Dendritic cell treated with granulocyte-macrophage colony-stimulating factor and Interleukin-4, amounts not matched to agents 40 ng/mL and 50 ng/mL, for 4 days (primary cell): ENCODE data around the gene UQCRC2.

Experiments used
- H3K27ac Mint-ChIP-seq: one replicate; pipeline ENCODE4 v1.8.0; 2022; ENCODE audit warnings: mild to moderate bottlenecking, mixed read lengths
- H3K27me3 Mint-ChIP-seq: one replicate; pipeline ENCODE4 v1.8.0; 2022; ENCODE audit warnings: mild to moderate bottlenecking, mixed read lengths
- H3K36me3 Mint-ChIP-seq: one replicate; pipeline ENCODE4 v1.8.0; 2022; ENCODE audit warnings: low read depth, mixed read lengths
- H3K4me1 Mint-ChIP-seq: one replicate; pipeline ENCODE4 v1.8.0; 2022; ENCODE audit warnings: low read depth, mixed read lengths
- H3K4me3 Mint-ChIP-seq: one replicate; pipeline ENCODE4 v1.8.0; 2022; ENCODE audit warnings: mild to moderate bottlenecking, moderate library complexity, mixed read lengths
- H3K9me3 Mint-ChIP-seq: one replicate; pipeline ENCODE4 v1.8.0; 2022; ENCODE audit warnings: mixed read lengths
- intact Hi-C: fragments of 100-400 bp; cut with micrococcal nuclease; formaldehyde crosslinking; loops from one replicate; pipeline ENCODE4 v1.15.0; 2022

UQCRC2 gene

GRCh38 chr16:21957714-21958346, 4.7 kb downstream of the UQCRC2 start:
- H3K4me3 Mint-ChIP-seq = no peak overlapping the region
- peaks cover 86% of the 10 kb centered on the region for H3K36me3 Mint-ChIP-seq
- peaks cover 19% of the 10 kb centered on the region for H3K4me1 Mint-ChIP-seq
- H3K27me3 Mint-ChIP-seq = no peaks in the 10 kb centered on the region
- no peak overlapping the region for H3K27ac Mint-ChIP-seq
- H3K9me3 Mint-ChIP-seq = no peaks in the 10 kb centered on the region
- intact Hi-C loops = no loop called here

- Mint-ChIP-seq H3K36me3 (peaks cover 87% of the 10 kb centered on the region), H3K4me3 (no peak overlapping the region), H3K4me1 (peaks cover 16% of the 10 kb centered on the region), H3K27me3 (no peaks in the 10 kb centered on the region), H3K27ac (no peak overlapping the region), H3K9me3 (no peaks in the 10 kb centered on the region)
- intact Hi-C loops = no loop called here
Observed at GRCh38 chr16:21959050-21959449, 5.9 kb downstream of the UQCRC2 start.

GRCh38 chr16:21962475-21962874, 9.3 kb downstream of the UQCRC2 start:
- Mint-ChIP-seq H3K4me1 (peaks cover 6% of the 10 kb centered on the region), H3K4me3 (no peak overlapping the region), H3K9me3 (no peaks in the 10 kb centered on the region), H3K36me3 (peaks cover 99% of the 10 kb centered on the region), H3K27ac (no peak overlapping the region), H3K27me3 (no peaks in the 10 kb centered on the region)
- intact Hi-C loops = no loop called here

- H3K36me3 Mint-ChIP-seq = peaks cover 96% of the 10 kb centered on the region
- intact Hi-C loops = no loop called here
- no peak overlapping the region for H3K27ac Mint-ChIP-seq
- no peaks in the 10 kb centered on the region for H3K27me3 Mint-ChIP-seq
- H3K4me3 Mint-ChIP-seq = no peak overlapping the region
- no peaks in the 10 kb centered on the region for H3K4me1 Mint-ChIP-seq
- no peaks in the 10 kb centered on the region for H3K9me3 Mint-ChIP-seq
Observed at GRCh38 chr16:21963887-21964286, 10.7 kb downstream of the UQCRC2 start.

- no peaks in the 10 kb centered on the region for H3K4me1 Mint-ChIP-seq
- H3K27me3 Mint-ChIP-seq = no peaks in the 10 kb centered on the region
- no peak overlapping the region for H3K4me3 Mint-ChIP-seq
- H3K9me3 Mint-ChIP-seq = no peaks in the 10 kb centered on the region
- H3K27ac Mint-ChIP-seq = no peak overlapping the region
- intact Hi-C loops = no loop called here
- peaks cover 96% of the 10 kb centered on the region for H3K36me3 Mint-ChIP-seq
Observed at GRCh38 chr16:21964353-21964752, 11.2 kb downstream of the UQCRC2 start.

GRCh38 chr16:21971856-21972255, 18.7 kb downstream of the UQCRC2 start:
- Mint-ChIP-seq H3K27ac (no peak overlapping the region), H3K36me3 (peaks cover 60% of the 10 kb centered on the region), H3K9me3 (no peaks in the 10 kb centered on the region), H3K4me3 (no peak overlapping the region), H3K4me1 (no peaks in the 10 kb centered on the region), H3K27me3 (no peaks in the 10 kb centered on the region)
- intact Hi-C loops = loop anchor here (10.0 kb wide), 1 partner anchor 303 kb away; no protein-coding TSS in a partner anchor

- H3K27ac Mint-ChIP-seq = no peak overlapping the region
- H3K4me1 Mint-ChIP-seq = no peaks in the 10 kb centered on the region
- intact Hi-C loops = loop anchor here (10.0 kb wide), 1 partner anchor 301 kb away; no protein-coding TSS in a partner anchor
- H3K36me3 Mint-ChIP-seq = peaks cover 60% of the 10 kb centered on the region
- H3K4me3 Mint-ChIP-seq = no peak overlapping the region
- H3K9me3 Mint-ChIP-seq = no peaks in the 10 kb centered on the region
- H3K27me3 Mint-ChIP-seq = no peaks in the 10 kb centered on the region
Observed at GRCh38 chr16:21973945-21974344, 20.8 kb downstream of the UQCRC2 start.

- intact Hi-C loops = no loop called here
- no peak overlapping the region for H3K27ac Mint-ChIP-seq
- H3K36me3 Mint-ChIP-seq = peaks cover 82% of the 10 kb centered on the region
- no peaks in the 10 kb centered on the region for H3K9me3 Mint-ChIP-seq
- H3K27me3 Mint-ChIP-seq = no peaks in the 10 kb centered on the region
- no peaks in the 10 kb centered on the region for H3K4me1 Mint-ChIP-seq
- no peak overlapping the region for H3K4me3 Mint-ChIP-seq
Observed at GRCh38 chr16:21980032-21980431, 26.9 kb downstream of the UQCRC2 start.

- Mint-ChIP-seq H3K27ac (no peak overlapping the region), H3K4me3 (no peak overlapping the region), H3K36me3 (peaks cover 95% of the 10 kb centered on the region), H3K27me3 (no peaks in the 10 kb centered on the region), H3K9me3 (no peaks in the 10 kb centered on the region), H3K4me1 (no peaks in the 10 kb centered on the region)
- intact Hi-C loops = no loop called here
Observed at GRCh38 chr16:21982108-21982507, 28.9 kb downstream of the UQCRC2 start.

- Mint-ChIP-seq H3K27ac (no peak overlapping the region), H3K9me3 (no peaks in the 10 kb centered on the region), H3K36me3 (peaks cover 84% of the 10 kb centered on the region), H3K4me1 (no peaks in the 10 kb centered on the region), H3K27me3 (no peaks in the 10 kb centered on the region), H3K4me3 (no peak overlapping the region)
- intact Hi-C loops = no loop called here
Observed at GRCh38 chr16:21984062-21984461, 30.9 kb downstream of the UQCRC2 start.

GRCh38 chr16:21985524-21985923, 32.4 kb downstream of the UQCRC2 start:
- Mint-ChIP-seq H3K27me3 (no peaks in the 10 kb centered on the region), H3K36me3 (peaks cover 69% of the 10 kb centered on the region), H3K27ac (no peak overlapping the region), H3K4me3 (no peak overlapping the region), H3K9me3 (no peaks in the 10 kb centered on the region), H3K4me1 (no peaks in the 10 kb centered on the region)
- intact Hi-C loops = no loop called here

GRCh38 chr16:21986692-21987246, 33.6 kb downstream of the UQCRC2 start:
- H3K27me3 Mint-ChIP-seq = no peaks in the 10 kb centered on the region
- H3K4me3 Mint-ChIP-seq = no peak overlapping the region
- intact Hi-C loops = no loop called here
- no peaks in the 10 kb centered on the region for H3K9me3 Mint-ChIP-seq
- H3K4me1 Mint-ChIP-seq = no peaks in the 10 kb centered on the region
- H3K36me3 Mint-ChIP-seq = peaks cover 57% of the 10 kb centered on the region
- H3K27ac Mint-ChIP-seq = no peak overlapping the region

GRCh38 chr16:21987498-21987897, 34.3 kb downstream of the UQCRC2 start:
- no peak overlapping the region for H3K4me3 Mint-ChIP-seq
- H3K4me1 Mint-ChIP-seq = no peaks in the 10 kb centered on the region
- no peak overlapping the region for H3K27ac Mint-ChIP-seq
- no peaks in the 10 kb centered on the region for H3K9me3 Mint-ChIP-seq
- no peaks in the 10 kb centered on the region for H3K27me3 Mint-ChIP-seq
- intact Hi-C loops = no loop called here
- peaks cover 49% of the 10 kb centered on the region for H3K36me3 Mint-ChIP-seq

GRCh38 chr16:21989133-21989532, 36.0 kb downstream of the UQCRC2 start:
- intact Hi-C loops = no loop called here
- Mint-ChIP-seq H3K9me3 (no peaks in the 10 kb centered on the region), H3K27ac (no peak overlapping the region)

GRCh38 chr16:21989751-21990150, 36.6 kb downstream of the UQCRC2 start:
- Mint-ChIP-seq H3K4me1 (no peaks in the 10 kb centered on the region), H3K27me3 (no peaks in the 10 kb centered on the region), H3K9me3 (no peaks in the 10 kb centered on the region), H3K27ac (no peak overlapping the region), H3K4me3 (no peak overlapping the region), H3K36me3 (peaks cover 27% of the 10 kb centered on the region)
- intact Hi-C loops = no loop called here

More at GRCh38 chr16:21989133-21989532, 36.0 kb downstream of the UQCRC2 start:
- Mint-ChIP-seq H3K4me1 (no peaks in the 10 kb centered on the region), H3K27me3 (no peaks in the 10 kb centered on the region), H3K36me3 (peaks cover 33% of the 10 kb centered on the region), H3K4me3 (no peak overlapping the region)
